Neural cell (in vitro differentiated cells): ENCODE measurements around the gene UCK2. TPM values are rescaled to one million over a fixed set of nuclear protein-coding genes. Genes with fewer than 3 reads are reported as not detected.

ENCODE experiments used
- H2AFZ ChIP-seq: fragments of 200-600, 300-800 bp; sonication (generic), shearing (Covaris generic); 2 replicates; pipeline ENCODE4 v1.6.0; 2014; ENCODE audit warnings: low read depth, mild to moderate bottlenecking, antibody characterized with exemption, low read length, moderate library complexity
- H3F3A ChIP-seq: fragments of 200-600 bp; shearing (Covaris generic); 2 replicates; pipeline ENCODE4 v1.6.1; 2016; ENCODE audit warnings: mild to moderate bottlenecking, moderate library complexity, mixed read lengths, antibody characterized with exemption, low read length; ENCODE audit not compliant: insufficient read depth, poor library complexity, severe bottlenecking
- H3K27ac ChIP-seq: fragments of 200-600, 300-800 bp; sonication (generic), shearing (Covaris generic); 2 replicates; pipeline ENCODE4 v1.5.1; 2014; ENCODE audit warnings: mild to moderate bottlenecking, low read length, moderate library complexity
- H3K27me3 ChIP-seq: fragments of 300-800, 200-600 bp; sonication (generic), shearing (Covaris generic); 2 replicates; pipeline ENCODE4 v1.6.0; 2014; ENCODE audit warnings: mild to moderate bottlenecking, low read depth, low read length, moderate library complexity; ENCODE audit not compliant: insufficient read depth
- H3K36me3 ChIP-seq: fragments of 300-800, 200-600 bp; sonication (generic), shearing (Covaris generic); 2 replicates; pipeline ENCODE4 v1.5.1; 2014; ENCODE audit warnings: mild to moderate bottlenecking, antibody characterized with exemption, low read length, moderate library complexity; ENCODE audit not compliant: insufficient read depth
- H3K4me2 ChIP-seq: fragments of 300-800, 200-600 bp; sonication (generic), shearing (Covaris generic); 2 replicates; pipeline ENCODE4 v1.6.0; 2014; ENCODE audit warnings: mild to moderate bottlenecking, low read length
- H3K4me3 ChIP-seq: fragments of 300-800, 200-600 bp; sonication (generic), shearing (Covaris generic); 2 replicates; pipeline ENCODE4 v1.5.1; 2014; ENCODE audit warnings: mild to moderate bottlenecking, low read length, moderate library complexity
- H3K79me2 ChIP-seq: fragments of 200-600 bp; shearing (Covaris generic); replicated peaks from 2 replicates; pipeline ENCODE4 v1.6.0; 2014; ENCODE audit warnings: mild to moderate bottlenecking, low read length, moderate library complexity; ENCODE audit not compliant: insufficient read depth
- H3K9ac ChIP-seq: fragments of 300-800, 200-600 bp; sonication (generic), shearing (Covaris generic); 2 replicates; pipeline ENCODE4 v1.6.1; 2016; ENCODE audit warnings: mild to moderate bottlenecking, low read length, mixed read lengths
- H3K9me2 ChIP-seq: fragments of 200-600 bp; shearing (Covaris generic); 2 replicates; pipeline ENCODE4 v1.6.1; 2016; ENCODE audit warnings: mild to moderate bottlenecking, low read length, mixed read lengths; ENCODE audit not compliant: insufficient read depth
- H3K9me3 ChIP-seq: fragments of 200-600, 300-800 bp; sonication (generic), shearing (Covaris generic); 2 replicates; pipeline ENCODE4 v1.6.1; 2016; ENCODE audit warnings: mild to moderate bottlenecking, mixed run types, low read length, moderate library complexity, mixed read lengths
- H4K20me1 ChIP-seq: fragments of 200-600 bp; shearing (Covaris generic); 2 replicates; pipeline ENCODE4 v1.6.1; 2016; ENCODE audit warnings: mild to moderate bottlenecking, mixed run types; ENCODE audit not compliant: insufficient read depth
- EP300 ChIP-seq: fragments of 450-650 bp; conservative IDR thresholded peaks from 2 replicates; pipeline ENCODE4 v1.6.1; 2014; ENCODE audit warnings: antibody characterized with exemption, mild to moderate bottlenecking, moderate library complexity; ENCODE audit not compliant: poor library complexity, severe bottlenecking
- EZH2 ChIP-seq: fragments of 200-600, 300-800 bp; shearing (Covaris generic), sonication (generic); IDR thresholded peaks from 2 replicates; pipeline ENCODE4 v1.6.1; 2014; ENCODE audit warnings: antibody characterized with exemption, low read length, borderline replicate concordance, mild to moderate bottlenecking; ENCODE audit not compliant: insufficient read depth, poor library complexity, severe bottlenecking
- MXI1 ChIP-seq: fragments of 450-650 bp; conservative IDR thresholded peaks from 2 replicates; pipeline ENCODE4 v1.6.1; 2014; ENCODE audit warnings: antibody characterized with exemption, mild to moderate bottlenecking; ENCODE audit not compliant: poor library complexity, severe bottlenecking
- POLR2AphosphoS5 ChIP-seq: IDR thresholded peaks from 2 replicates; pipeline ENCODE4 v1.6.1; 2012
- RAD21 ChIP-seq: fragments of 450-650 bp; conservative IDR thresholded peaks from 2 replicates; pipeline ENCODE4 v1.6.1; 2014; ENCODE audit warnings: antibody characterized with exemption, mild to moderate bottlenecking, moderate library complexity
- SMC3 ChIP-seq: fragments of 450-650 bp; conservative IDR thresholded peaks from 2 replicates; pipeline ENCODE4 v1.6.1; 2014; ENCODE audit warnings: antibody characterized with exemption, mild to moderate bottlenecking, moderate library complexity; ENCODE audit not compliant: poor library complexity
- TAF1 ChIP-seq: IDR thresholded peaks from 2 replicates; pipeline ENCODE4 v1.6.1; 2012; ENCODE audit warnings: low read depth
- polyA plus RNA-seq: library from polyadenylated mRNA; depleted of rRNA; stranded (reverse); fragments of >200 nt; gene quantifications from 2 replicates; pipeline ENCODE4 v1.2.3, GENCODE V29; 2014
- TF ChIP-seq, protein P1 (sequence below): fragments of 450-650 bp; IDR thresholded peaks from 2 replicates; pipeline ENCODE4 v1.5.1; 2014; ENCODE audit warnings: antibody characterized with exemption, mild to moderate bottlenecking, moderate library complexity; ENCODE audit not compliant: poor library complexity, severe bottlenecking
- TF ChIP-seq, protein P2 (sequence below): IDR thresholded peaks from 2 replicates; pipeline ENCODE4 v1.6.1; 2012; ENCODE audit warnings: borderline replicate concordance

Gene UCK2
- polyA plus RNA-seq, 1 donor from 2014 or later = 36.0 TPM

- no peak overlapping the region for H2AFZ ChIP-seq
- H4K20me1 ChIP-seq = no peaks in the 10 kb centered on the region
- H3K9ac ChIP-seq = no peak overlapping the region
- no peaks in the 10 kb centered on the region for H3K79me2 ChIP-seq
- no peak for TF ChIP-seq EP300
- TF ChIP-seq, protein P1, sequence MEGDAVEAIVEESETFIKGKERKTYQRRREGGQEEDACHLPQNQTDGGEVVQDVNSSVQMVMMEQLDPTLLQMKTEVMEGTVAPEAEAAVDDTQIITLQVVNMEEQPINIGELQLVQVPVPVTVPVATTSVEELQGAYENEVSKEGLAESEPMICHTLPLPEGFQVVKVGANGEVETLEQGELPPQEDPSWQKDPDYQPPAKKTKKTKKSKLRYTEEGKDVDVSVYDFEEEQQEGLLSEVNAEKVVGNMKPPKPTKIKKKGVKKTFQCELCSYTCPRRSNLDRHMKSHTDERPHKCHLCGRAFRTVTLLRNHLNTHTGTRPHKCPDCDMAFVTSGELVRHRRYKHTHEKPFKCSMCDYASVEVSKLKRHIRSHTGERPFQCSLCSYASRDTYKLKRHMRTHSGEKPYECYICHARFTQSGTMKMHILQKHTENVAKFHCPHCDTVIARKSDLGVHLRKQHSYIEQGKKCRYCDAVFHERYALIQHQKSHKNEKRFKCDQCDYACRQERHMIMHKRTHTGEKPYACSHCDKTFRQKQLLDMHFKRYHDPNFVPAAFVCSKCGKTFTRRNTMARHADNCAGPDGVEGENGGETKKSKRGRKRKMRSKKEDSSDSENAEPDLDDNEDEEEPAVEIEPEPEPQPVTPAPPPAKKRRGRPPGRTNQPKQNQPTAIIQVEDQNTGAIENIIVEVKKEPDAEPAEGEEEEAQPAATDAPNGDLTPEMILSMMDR = no peak
- TF ChIP-seq RAD21 = no peak
- TF ChIP-seq, protein P2, sequence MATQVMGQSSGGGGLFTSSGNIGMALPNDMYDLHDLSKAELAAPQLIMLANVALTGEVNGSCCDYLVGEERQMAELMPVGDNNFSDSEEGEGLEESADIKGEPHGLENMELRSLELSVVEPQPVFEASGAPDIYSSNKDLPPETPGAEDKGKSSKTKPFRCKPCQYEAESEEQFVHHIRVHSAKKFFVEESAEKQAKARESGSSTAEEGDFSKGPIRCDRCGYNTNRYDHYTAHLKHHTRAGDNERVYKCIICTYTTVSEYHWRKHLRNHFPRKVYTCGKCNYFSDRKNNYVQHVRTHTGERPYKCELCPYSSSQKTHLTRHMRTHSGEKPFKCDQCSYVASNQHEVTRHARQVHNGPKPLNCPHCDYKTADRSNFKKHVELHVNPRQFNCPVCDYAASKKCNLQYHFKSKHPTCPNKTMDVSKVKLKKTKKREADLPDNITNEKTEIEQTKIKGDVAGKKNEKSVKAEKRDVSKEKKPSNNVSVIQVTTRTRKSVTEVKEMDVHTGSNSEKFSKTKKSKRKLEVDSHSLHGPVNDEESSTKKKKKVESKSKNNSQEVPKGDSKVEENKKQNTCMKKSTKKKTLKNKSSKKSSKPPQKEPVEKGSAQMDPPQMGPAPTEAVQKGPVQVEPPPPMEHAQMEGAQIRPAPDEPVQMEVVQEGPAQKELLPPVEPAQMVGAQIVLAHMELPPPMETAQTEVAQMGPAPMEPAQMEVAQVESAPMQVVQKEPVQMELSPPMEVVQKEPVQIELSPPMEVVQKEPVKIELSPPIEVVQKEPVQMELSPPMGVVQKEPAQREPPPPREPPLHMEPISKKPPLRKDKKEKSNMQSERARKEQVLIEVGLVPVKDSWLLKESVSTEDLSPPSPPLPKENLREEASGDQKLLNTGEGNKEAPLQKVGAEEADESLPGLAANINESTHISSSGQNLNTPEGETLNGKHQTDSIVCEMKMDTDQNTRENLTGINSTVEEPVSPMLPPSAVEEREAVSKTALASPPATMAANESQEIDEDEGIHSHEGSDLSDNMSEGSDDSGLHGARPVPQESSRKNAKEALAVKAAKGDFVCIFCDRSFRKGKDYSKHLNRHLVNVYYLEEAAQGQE = no peak
- no peak for TF ChIP-seq EZH2
- no peak for TF ChIP-seq TAF1
- TF ChIP-seq POLR2AphosphoS5 = no peak
- no peak for TF ChIP-seq SMC3
- no peak for TF ChIP-seq MXI1
- no peaks in the 10 kb centered on the region for H3K9me2 ChIP-seq
- no peaks in the 10 kb centered on the region for H3K9me3 ChIP-seq
- no peak overlapping the region for H3K4me2 ChIP-seq
- H3K27me3 ChIP-seq = no peaks in the 10 kb centered on the region
- H3F3A ChIP-seq = no peaks in the 10 kb centered on the region
- no peak overlapping the region for H3K27ac ChIP-seq
- H3K36me3 ChIP-seq = no peaks in the 10 kb centered on the region
- no peak overlapping the region for H3K4me3 ChIP-seq
These were observed 114.1 kb downstream of the UCK2 start for GRCh38 chr1:165941531-165941930.

GRCh38 chr1:165942062-165942461, 114.6 kb downstream of the UCK2 start:
- Histone ChIP-seq H3K9ac (no peak overlapping the region), H3K9me2 (no peaks in the 10 kb centered on the region), H2AFZ (no peak overlapping the region), H4K20me1 (no peaks in the 10 kb centered on the region), H3K4me3 (no peak overlapping the region), H3K36me3 (no peaks in the 10 kb centered on the region), H3K27me3 (no peaks in the 10 kb centered on the region), H3F3A (no peaks in the 10 kb centered on the region), H3K9me3 (no peaks in the 10 kb centered on the region), H3K27ac (no peak overlapping the region), H3K4me2 (no peak overlapping the region), H3K79me2 (no peaks in the 10 kb centered on the region)
- TF ChIP-seq RAD21 = no peak
- no peak for TF ChIP-seq EP300
- no peak for TF ChIP-seq SMC3
- TF ChIP-seq, protein P1 = no peak
- no peak for TF ChIP-seq MXI1
- no peak for TF ChIP-seq TAF1
- TF ChIP-seq, protein P2 = no peak
- no peak for TF ChIP-seq EZH2
- no peak for TF ChIP-seq POLR2AphosphoS5
